Testis (tissue), 3 donors: ENCODE results near the gene RASA3. TPM values are rescaled to one million over a fixed set of nuclear protein-coding genes. Genes with fewer than 3 reads are reported as not detected.

ENCODE experiments used
- DNase-seq: peaks from one replicate; pipeline ENCODE4 v3.0.0-alpha.2; 2019
- H3K27ac ChIP-seq, 2 donors: fragments of 200-600 bp; sonication (generic); one replicate each; pipeline ENCODE4 v1.5.1; 2019
- H3K27me3 ChIP-seq: fragments of 200-600 bp; sonication (generic); one replicate; pipeline ENCODE4 v1.5.1; 2019
- H3K36me3 ChIP-seq: fragments of 200-600 bp; sonication (generic); one replicate; pipeline ENCODE4 v1.5.1; 2017; ENCODE audit warnings: low read depth; ENCODE audit errors: missing control alignments
- H3K4me1 ChIP-seq: fragments of 200-600 bp; sonication (generic); one replicate; pipeline ENCODE4 v1.5.1; 2019
- H3K4me3 ChIP-seq, 2 donors: fragments of 200-600 bp; sonication (generic); one replicate each; pipeline ENCODE4 v1.5.1; 2017 to 2019
- H3K9me3 ChIP-seq: fragments of 200-600 bp; sonication (generic); one replicate; pipeline ENCODE4 v1.5.1; 2017
- POLR2A ChIP-seq: fragments of 450-650 bp; IDR thresholded peaks from one replicate; pipeline ENCODE4 v1.6.1; 2017; ENCODE audit warnings: antibody characterized with exemption, mild to moderate bottlenecking, moderate library complexity
- WGBS, 2 donors: methylation state at CpG; one replicate each; pipeline ENCODE4 v1.1.5; 2018; 5-methylcytosine and 5-hydroxymethylcytosine counted together
- intact Hi-C: fragments of 100-400 bp; cut with DNase I; formaldehyde crosslinking; loops from one replicate; pipeline ENCODE4 v1.15.1; 2023; ENCODE audit warnings: low total_unique reads
- polyA plus RNA-seq: library from polyadenylated mRNA; stranded (reverse); fragments of 350-450 nt; fragmentation: Illumina TruSeq; extraction: RNeasy Lipid Tissue Mini Kit (QIAGEN cat#74804); gene quantifications from one replicate; pipeline ENCODE4 v1.2.3, GENCODE V29; 2014; ENCODE audit warnings: low read depth, low replicate concordance; ENCODE audit not compliant: insufficient read depth
- total RNA-seq, 2 donors: library from RNA; depleted of rRNA; stranded (reverse); fragments of >200 nt; gene quantifications; one replicate each; pipeline ENCODE4 v1.2.3, GENCODE V29; 2016
- TF ChIP-seq, protein P1 (sequence below), 3 experiments: fragments of 450-650 bp in 2 of 3; fragments of 200-600 bp in 1 of 3; sonication (generic) in 1 of 3; IDR thresholded peaks; one replicate each; pipeline ENCODE4 v1.5.1; 2016 to 2019; ENCODE audit warnings: antibody characterized with exemption in 3 of 3, mild to moderate bottlenecking in 2 of 3, moderate library complexity in 1 of 3

Gene RASA3
- total and polyA plus RNA-seq, 3 donors from 2014 or later, result 13.2 to 21.6 (median 16.4) TPM

DNA sequence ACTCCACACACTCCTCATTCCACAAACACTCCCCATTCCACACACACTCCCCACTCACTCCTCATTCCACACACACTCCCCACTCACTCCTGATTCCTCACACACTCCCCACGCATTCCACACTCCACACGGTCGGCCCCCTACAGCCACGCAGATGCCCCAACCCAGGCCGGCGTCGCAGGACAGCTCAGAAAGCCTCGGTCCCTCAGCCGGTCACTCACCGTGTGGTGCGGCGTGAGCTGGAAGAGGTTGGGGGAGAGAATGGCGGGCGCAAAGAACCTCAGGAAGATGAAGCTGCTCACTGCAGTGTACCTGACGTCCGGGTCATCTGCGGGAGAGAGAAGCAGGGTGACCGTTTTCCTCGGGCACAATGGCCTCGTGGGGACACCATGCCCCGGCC is 119.5 kb downstream of the RASA3 start:
- no peak for DNase-seq
- no peaks in the 10 kb centered on the region for H3K36me3 ChIP-seq
- 92 to 96% methylated on average over 20 to 21 of the region's 21 CpGs for WGBS, 2 donors
- no peak for TF ChIP-seq POLR2A
- TF ChIP-seq, protein P1, sequence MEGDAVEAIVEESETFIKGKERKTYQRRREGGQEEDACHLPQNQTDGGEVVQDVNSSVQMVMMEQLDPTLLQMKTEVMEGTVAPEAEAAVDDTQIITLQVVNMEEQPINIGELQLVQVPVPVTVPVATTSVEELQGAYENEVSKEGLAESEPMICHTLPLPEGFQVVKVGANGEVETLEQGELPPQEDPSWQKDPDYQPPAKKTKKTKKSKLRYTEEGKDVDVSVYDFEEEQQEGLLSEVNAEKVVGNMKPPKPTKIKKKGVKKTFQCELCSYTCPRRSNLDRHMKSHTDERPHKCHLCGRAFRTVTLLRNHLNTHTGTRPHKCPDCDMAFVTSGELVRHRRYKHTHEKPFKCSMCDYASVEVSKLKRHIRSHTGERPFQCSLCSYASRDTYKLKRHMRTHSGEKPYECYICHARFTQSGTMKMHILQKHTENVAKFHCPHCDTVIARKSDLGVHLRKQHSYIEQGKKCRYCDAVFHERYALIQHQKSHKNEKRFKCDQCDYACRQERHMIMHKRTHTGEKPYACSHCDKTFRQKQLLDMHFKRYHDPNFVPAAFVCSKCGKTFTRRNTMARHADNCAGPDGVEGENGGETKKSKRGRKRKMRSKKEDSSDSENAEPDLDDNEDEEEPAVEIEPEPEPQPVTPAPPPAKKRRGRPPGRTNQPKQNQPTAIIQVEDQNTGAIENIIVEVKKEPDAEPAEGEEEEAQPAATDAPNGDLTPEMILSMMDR (IDR thresholded peaks at IDR 0.05), result no peak
- H3K4me1 ChIP-seq, result no peaks in the 10 kb centered on the region
- no peak overlapping the region for H3K27ac ChIP-seq
- no peaks in the 10 kb centered on the region for H3K27me3 ChIP-seq
- H3K4me3 ChIP-seq, result no peak overlapping the region
- intact Hi-C loops, result no loop called here
- H3K9me3 ChIP-seq, result no peaks in the 10 kb centered on the region

DNA sequence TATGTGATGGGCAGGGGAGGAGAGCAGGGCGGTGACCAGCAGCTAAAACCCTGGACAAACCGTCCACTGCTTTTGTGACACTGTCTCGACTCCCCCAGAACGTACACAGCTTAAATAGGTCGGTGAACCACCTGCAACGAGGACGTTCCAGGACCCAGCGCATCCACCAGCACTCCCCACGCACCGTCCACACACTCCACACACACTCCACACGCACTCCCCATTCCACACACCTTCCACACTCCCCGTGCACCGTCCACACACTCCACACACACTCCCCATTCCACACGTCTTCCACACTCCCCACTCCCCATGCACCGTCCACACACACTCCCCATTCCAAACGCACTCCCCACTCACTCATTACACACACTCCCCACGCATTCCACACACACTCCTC is 120.3 kb downstream of the RASA3 start:
- intact Hi-C loops, result no loop called here
- no peak for DNase-seq
- Histone ChIP-seq H3K27ac (no peak overlapping the region), H3K4me3 (no peak overlapping the region), H3K27me3 (no peaks in the 10 kb centered on the region), H3K36me3 (no peaks in the 10 kb centered on the region), H3K9me3 (no peaks in the 10 kb centered on the region), H3K4me1 (no peaks in the 10 kb centered on the region)
- WGBS, 2 donors, result 90 to 91% methylated on average over 17 of the region's 17 CpGs
- no peak for TF ChIP-seq POLR2A
- TF ChIP-seq, protein P1 (IDR thresholded peaks at IDR 0.05), result no peak

DNA sequence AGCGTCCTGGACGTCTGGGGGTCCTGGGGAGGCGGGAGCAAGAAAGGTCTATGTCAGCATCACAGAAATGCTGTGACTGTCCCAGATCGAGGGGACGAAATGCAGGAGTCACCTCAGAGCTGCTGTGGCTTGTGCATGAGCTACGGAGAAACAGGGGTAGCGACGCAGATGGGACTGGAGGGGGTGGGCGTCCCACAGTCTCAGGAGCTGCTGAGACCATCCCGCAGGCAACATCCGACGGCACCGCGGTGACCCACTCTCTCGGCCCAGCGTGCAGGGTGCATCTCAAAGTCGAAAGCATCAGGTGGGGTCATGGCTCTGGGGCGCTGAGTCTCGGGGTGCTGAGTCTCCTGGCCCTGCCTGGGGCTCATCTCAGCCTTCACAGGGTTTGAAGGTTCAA is 121.2 kb downstream of the RASA3 start:
- intact Hi-C loops, result no loop called here
- Histone ChIP-seq H3K36me3 (no peaks in the 10 kb centered on the region), H3K9me3 (no peaks in the 10 kb centered on the region), H3K27ac (no peak overlapping the region), H3K27me3 (no peaks in the 10 kb centered on the region), H3K4me1 (no peaks in the 10 kb centered on the region), H3K4me3 (no peak overlapping the region)
- no peak for TF ChIP-seq POLR2A
- TF ChIP-seq, protein P1 (IDR thresholded peaks at IDR 0.05), result no peak
- no peak for DNase-seq
- 94 to 96% methylated on average over 9 to 19 of the region's 19 CpGs for WGBS, 2 donors

DNA sequence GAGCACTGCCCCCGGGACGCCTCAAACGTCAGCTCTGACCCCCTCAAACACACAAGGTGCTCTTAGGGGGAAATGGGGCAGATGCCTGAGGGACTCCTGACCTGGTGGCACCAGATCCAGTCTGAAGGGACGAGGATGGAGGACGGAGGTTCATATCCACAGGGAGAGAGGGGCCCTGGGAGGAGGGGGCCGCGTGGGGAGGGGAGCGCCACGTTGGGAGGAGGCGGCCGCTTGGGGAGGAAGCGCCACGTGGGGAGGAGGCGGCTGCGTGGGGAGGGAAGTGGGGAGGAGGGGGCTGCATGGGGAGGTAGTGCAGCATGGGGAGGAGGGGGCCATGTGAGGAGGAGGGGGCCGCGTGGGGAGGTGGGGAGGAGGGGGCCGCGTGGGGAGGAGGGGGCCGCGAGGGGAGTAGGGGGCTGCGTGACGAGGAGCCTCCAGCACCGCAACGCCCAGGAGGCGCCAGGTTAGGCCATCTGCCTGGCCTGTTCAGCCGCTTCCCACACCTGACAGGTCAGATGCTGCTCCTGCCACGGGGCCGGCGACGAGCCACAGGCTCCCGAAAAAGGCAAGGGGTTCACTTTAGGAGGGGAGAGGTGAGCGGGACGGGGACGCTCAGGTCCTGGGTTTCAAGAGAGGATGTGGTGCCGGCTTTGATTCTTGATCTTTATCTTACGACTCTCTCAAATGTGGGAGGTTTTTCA is 121.9 kb downstream of the RASA3 start:
- Histone ChIP-seq H3K4me1 (no peaks in the 10 kb centered on the region), H3K27ac (no peak overlapping the region), H3K36me3 (no peaks in the 10 kb centered on the region), H3K4me3 (no peak overlapping the region), H3K9me3 (no peaks in the 10 kb centered on the region), H3K27me3 (no peaks in the 10 kb centered on the region)
- intact Hi-C loops, result no loop called here
- 89% methylated on average over 30 to 32 of the region's 37 CpGs for WGBS, 2 donors
- DNase-seq, result no peak
- TF ChIP-seq, protein P1 (IDR thresholded peaks at IDR 0.05), result no peak
- TF ChIP-seq POLR2A, result no peak
